GM19239 (cell line): ENCODE results near the gene SDC3.

Source experiments
- DNase-seq: peaks from one replicate; pipeline ENCODE4 v3.0.0; 2011; ENCODE audit warnings: low spot score; ENCODE audit not compliant: insufficient read length
- FAIRE-seq: peaks from 2 replicates; lab custom pipeline; 2011; peaks lifted over from hg19 to GRCh38; lab: Jason Lieb, UNC

Gene SDC3

DNA sequence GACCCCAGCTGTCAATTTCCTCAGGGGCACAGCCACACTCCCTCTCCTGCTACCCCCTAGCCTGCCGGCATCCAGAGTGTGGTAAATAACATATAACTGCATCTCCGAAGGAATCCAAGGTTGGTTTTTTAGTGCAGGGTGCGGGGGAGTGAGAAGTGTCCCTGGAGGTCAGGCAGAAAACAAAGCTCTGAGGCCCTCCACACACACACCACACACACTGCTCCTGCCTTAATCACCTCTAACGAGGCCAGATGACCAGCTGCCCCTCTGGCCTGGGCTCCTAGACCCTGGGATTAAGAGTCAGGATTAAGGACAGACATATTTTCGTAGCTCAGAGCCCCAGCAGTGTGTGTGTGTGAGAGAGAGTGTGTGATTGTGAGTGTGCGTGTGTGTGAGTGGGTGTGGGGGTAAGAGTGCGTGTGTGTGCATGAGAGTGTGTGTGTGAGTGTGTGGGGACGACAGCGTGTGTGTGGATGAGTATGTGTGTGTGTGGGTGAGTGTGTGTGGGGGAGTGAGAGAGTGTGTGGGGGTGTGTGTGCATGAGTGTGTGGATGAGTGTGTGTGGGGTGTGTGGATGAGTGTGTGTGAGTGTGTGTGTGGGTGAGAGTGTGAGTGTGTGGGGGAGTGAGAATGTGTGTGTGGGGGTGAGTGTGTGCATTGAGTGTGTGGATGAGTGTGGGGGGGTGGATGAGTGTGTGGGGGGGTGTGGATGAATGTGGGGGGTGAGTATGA lies 14.6 kb downstream of the SDC3 start:
- no peak for FAIRE-seq
- no peak for DNase-seq

DNA sequence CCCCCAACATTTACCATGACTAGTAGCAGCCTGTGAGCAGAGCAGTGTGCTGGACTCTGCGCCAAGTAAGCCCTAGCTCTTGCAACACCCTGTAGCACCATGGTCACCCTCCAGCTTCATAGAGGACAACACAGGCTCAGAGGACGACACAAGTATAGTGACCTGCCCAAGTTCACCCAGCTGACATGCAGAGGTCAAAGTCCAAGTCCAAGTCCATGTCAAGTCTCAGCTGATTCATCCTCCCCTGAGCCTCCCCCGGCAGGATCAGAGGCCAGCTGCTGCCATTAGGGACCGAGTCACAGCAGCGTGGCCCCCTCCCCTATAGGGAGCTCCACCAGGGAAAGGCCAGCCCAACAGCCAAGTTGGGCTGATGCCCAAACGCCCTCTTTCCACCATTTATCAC lies 15.9 kb downstream of the SDC3 start:
- FAIRE-seq: no peak
- no peak for DNase-seq

DNA sequence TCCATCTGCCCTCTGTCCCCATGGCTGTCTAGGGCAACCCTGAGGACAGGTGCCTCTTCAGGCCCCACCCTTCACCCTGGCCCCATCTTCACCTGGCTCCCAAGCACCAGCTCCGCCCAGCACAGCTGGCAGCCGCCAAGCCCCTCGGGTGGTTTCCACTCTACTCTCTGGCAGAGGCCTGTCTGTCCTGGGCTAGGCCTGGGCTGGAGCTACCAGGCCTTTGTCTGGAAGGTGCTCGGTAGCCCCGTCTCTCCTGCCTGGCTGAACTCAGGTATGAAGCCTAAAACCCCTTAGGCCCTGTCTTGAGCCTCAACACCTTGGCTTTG lies 17.4 kb downstream of the SDC3 start:
- DNase-seq (no peak), FAIRE-seq (no peak)

GRCh38 chr1:30890502-30891226 lies 17.9 kb downstream of the SDC3 start:
- FAIRE-seq: no peak

DNA sequence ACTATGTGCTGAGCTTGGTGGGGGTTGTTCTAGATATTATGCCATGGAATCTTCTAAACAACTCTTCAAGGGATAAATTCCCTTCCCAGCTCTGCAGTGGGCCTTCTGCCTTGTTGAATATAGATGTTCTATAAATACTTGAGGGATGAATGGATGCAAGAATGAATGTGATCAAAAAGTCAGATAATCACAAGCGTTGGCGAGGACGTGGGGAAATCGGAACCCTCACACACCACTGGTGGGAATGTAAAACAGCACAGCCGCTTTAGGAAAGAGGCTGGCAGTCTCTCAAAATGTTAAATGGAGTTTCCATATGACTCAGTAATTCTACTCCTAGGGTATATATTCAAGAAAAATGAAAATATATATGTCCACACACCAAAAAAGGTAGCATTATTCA lies 19.0 kb downstream of the SDC3 start:
- DNase-seq: no peak
- no peak for FAIRE-seq

More at GRCh38 chr1:30890502-30891226, 17.9 kb downstream of the SDC3 start:
- DNase-seq: no peak

GRCh38 chr1:30888975-30889374 lies 19.6 kb downstream of the SDC3 start:
- FAIRE-seq (no peak), DNase-seq (no peak)

- FAIRE-seq (no peak), DNase-seq (no peak)
Observed at GRCh38 chr1:30888391-30888790, 20.2 kb downstream of the SDC3 start.

DNA sequence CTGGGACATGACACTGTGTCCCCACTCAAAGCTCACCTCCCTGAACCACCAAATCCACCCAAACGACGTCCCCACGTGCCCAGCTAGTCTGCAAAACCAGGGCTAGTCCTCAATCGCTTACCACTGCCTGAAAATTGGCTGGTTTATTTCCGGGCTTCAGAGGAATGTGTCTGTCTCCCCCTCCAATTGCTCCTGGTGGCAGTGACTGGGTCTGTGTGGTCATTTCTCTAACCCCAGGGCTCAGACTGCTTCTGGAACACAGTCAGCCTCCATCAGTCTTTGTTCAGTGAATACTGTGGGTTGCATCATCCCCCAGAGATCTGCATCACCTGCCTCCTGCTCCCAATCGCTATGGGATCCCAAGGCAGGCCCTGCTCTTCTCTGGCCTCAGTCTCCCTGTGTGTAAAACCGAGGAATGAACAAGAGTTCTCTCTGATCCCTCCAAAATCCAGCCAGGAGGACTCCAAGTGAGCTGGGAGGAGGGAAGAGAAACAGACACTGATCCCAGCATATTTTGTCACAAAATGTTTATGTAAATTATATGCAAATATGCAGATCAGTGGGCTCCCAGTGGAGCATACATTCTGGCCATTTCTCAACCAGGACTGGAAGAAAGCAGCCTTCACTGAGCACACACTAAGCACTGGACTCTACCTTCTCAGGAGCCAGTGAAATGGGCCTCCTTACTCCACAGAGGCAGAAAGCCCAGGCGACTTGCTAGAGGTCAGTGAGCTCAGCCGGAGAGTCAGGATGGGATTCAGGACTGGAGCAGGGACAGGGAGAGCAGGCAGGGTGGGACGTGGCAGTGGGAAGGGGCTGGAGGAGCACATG lies 20.9 kb downstream of the SDC3 start:
- DNase-seq (no peak), FAIRE-seq (no peak)

DNA sequence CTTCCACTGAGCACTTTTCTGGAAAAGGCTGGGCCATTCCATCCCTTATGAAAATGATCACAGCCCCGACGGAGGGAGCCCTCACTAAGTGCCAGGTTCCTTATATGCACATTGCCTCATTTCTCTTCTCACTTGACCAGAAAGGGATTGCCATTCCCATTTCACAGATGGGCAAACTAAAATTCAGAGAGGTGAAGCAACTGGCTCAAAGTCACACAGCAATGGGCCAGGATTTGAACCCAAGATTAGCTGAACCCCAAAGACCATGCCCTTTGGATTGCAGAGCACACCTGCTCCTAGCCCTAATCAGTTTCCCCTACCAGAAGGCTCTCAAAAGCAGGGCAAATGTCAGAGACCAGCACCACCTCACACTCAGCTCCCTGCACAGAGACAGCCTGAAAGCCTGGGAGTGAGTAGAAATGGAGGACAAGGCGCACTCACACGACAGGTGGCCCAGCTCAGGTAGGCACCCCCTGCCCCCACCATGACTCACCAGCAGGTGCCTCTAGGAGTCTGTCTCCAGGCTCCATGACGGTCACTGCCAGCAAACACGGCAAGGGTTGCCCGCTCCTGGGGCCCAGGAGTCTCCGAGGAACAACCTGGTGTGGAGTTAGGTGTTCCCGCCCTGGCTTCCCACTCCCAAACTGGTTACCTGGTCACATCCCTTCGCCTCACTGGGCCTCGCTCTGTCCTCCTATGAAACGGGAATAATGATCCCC lies 21.7 kb downstream of the SDC3 start:
- no peak for DNase-seq
- FAIRE-seq: no peak

DNA sequence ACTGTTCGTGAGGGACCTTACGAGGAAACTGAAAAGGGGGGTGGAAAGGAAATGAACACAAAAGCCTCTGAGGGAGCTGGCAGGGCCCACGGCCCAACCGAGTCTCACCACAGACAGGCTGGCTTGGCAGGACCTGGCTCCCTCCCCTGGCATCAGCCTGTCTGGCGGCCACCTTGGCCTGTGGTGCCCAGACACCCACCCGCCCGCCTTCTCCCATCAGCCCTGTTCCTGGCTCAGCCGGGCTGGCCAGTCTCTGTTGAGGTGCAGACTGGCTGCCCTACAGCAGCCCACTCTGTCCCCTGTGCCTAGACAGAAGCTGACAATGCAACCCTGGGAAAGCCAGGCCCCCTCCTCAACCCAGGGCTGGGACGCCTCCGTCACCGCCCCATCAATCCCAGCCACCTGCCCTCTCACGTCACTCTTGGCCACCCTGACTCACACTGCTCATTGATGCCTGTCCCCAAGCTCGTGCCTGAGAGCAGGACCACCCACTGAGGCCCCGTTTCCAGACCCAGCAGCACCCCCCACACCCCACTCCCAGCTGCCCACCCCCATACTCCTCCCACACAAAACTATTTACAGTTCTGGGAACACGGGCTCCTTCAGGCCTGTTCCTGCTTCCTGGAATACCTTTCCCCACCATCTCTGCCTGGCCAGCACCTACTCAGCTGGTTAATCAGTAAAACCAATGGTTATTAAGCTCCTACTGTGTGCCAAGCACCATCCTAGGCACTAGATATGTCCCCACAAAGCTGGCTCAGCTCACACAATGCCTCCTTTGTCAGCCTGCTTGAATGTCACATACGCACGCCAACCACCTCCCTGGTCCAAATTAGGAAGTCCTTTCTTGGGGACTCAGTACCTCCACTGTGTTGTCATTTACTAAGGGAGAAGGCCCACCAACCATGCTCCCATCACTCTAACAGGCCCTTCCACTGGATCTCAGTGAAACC lies 22.7 kb downstream of the SDC3 start:
- FAIRE-seq (no peak), DNase-seq (no peak)

DNA sequence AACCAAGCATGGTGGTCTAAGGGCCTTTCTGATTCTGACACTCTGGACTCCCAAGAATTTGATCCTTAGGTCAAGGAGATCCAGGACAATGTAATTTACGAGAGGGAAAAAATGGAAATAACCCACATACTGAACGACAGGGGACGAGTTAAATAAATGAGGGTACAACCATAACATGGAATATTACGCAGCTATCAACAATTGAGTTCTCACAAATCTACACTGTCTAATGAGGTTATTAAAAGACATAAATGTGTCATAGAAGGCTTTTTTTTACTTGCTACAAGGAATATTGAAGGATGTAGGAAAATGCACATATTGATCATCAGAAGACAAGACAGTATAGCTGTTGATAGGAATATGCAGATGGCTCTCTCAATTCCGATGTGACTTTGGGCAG lies 23.8 kb downstream of the SDC3 start:
- FAIRE-seq: no peak
- no peak for DNase-seq

DNA sequence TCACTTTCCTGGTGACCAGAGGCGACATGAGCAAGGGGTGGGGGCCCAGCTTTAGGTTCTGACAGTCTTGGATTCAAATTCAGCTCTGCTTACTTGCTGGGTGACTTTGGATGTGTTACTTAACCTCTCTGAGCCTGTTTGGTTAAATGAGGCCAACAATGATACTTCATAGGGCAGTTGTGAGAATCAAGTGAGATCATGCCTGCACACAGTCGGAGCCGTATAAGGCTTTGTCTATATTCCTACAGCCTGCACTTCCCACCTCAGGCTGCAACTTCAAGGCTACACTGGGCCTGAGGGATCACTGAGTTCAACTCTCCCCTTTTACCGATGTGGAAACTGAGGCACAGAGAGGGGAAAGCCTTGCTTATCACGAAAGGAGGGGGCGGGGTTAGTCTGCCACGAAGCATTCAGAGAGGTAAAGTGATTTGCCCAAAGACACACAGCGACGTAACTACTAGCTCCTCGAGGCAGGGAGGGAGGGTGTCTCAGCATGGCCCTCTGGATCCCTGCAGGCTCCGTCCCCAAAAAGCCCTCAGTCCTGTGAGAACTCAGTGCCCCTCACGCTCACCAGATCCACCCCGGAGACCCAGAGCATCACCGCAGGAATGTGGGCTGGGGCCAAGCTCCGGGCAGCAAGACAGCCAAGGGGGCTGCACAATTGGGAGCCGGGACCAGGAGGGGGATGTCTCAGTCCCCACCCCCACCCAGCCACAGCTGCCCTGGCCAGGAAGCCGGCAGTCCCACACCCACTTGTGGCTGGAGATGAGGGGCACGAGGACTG lies 25.0 kb downstream of the SDC3 start:
- FAIRE-seq: no peak

DNA sequence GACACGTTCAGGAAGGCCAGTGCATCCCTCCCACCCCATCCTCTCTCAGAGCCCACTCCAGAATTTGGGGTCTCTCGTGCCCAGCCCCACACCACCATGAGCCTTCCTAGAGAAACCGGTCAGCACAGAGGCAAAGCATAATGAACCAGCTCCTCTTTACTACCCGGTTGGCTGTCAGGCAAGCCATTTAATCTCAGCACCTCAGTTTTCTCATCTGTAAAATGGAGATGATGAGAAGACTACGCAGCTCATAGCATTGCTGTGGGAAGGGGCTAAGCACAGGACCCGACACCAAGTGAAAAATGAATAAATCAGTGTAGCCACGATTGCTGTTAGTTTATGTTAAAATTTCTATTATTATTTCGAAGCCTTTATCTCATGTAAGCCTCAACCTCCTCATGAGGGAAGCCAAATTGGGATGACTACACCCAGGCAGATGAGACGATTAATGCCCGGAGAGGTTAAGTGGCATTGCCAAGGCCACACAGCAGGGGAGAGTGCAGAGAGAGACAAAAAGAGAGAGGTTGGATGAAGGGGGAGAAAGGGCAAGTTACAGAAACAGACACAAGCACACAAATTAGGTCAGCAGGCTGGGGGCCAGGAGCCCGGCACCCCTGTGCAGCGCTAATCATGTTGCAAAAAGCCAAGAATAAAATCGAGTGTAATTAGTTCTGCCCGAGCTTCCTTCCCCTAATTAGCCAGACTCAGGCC lies 25.7 kb downstream of the SDC3 start:
- FAIRE-seq (no peak), DNase-seq (no peak)

More for the DNA sequence above, 25.0 kb downstream of the SDC3 start:
- DNase-seq: no peak

- DNase-seq (peak; percentile 48), FAIRE-seq (no peak)
Observed at GRCh38 chr1:30881319-30882181, 27.0 kb downstream of the SDC3 start.

GRCh38 chr1:30880678-30881318 lies 27.8 kb downstream of the SDC3 start:
- FAIRE-seq: no peak

DNA sequence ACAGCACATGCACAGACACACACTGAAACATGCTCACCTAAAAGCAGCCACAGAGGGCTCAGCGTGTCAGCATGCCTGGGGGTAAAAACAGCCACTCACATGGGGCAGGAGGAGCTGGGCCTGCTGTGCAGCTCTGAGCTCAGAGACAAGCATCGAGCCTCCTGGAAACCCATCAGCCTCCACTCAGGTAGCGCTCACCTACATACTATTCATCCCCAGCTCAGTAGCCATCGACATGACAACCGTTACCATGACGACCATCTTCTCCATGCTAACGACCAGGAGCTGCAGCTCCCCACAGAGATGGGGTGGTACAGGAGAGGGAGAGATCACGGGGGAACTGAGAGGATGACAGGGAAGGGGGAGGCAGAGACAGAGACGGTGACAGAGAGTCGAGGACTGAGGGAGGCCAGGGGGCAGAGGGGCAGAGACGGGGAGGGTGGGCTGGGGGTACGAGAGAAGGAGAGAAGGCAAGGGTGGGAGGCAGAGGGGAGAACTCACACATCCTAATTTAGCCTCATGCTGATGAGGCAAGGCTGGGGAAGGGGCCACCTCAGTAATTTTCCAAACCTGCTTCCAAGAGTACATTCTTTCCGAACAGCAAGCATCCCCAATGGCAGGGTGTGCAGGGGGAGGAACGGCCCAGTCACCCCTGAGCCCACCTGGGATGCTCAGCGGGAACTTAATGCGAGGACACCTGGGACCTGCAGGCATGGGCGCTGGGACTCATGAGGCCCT lies 28.4 kb downstream of the SDC3 start:
- DNase-seq: no peak

More at GRCh38 chr1:30880678-30881318, 27.8 kb downstream of the SDC3 start:
- DNase-seq: no peak

More for the DNA sequence above, 28.4 kb downstream of the SDC3 start:
- no peak for FAIRE-seq
